ENCODE data around the gene CAMSAP2. TPM values are rescaled to one million over a fixed set of nuclear protein-coding genes. Genes with fewer than 3 reads are reported as not detected.

CAMSAP2 gene
- total and polyA plus RNA-seq, 9 donors: 14.5 to 44.5 (median 33.6) TPM

DNA sequence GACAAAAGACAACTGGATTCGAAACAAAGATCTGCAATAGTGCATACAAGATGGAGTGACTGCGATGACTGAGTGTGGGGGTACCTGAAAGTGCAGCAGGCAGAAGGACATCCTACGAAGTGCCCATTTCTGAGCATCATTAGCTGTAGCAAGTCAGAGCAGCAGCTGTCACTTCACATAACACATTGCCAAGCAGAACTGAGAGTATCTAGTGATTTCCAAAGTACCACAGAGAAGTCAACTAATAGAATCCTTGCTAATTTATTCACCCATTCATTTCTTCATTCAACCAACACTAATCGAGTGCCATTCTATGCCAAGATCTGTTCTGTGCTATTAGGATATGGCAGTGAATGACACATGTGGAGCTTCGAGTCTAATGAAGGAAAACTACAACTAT, 31.6 kb upstream of the CAMSAP2 start:
- WGBS, 3 donors: 88 to 98% (median 97%) methylated on average over 5 of the region's 5 CpGs

DNA sequence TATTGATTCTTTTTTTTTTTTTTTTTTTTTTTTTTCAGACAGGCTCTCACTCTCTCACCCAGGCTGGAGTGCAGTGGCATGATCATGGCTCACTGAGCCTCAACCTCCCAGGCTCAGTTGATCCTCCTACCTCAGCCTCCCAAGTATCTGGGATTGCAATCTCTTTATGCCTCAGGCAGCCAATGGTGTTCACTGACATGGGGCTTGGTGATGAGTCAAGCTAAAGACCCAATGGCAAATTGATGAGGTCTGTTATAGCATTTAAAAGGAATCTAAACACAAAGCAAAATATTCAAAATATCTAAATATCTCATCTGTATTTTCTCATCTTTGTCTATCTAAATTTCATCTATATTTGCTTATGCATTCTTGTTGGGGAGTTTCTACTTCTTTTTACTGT, 30.5 kb upstream of the CAMSAP2 start:
- no peaks in the 10 kb centered on the region for H3K27me3 ChIP-seq
- H3K4me3 ChIP-seq: no peak overlapping the region
- intact Hi-C loops (cut with DNase I): no loop called here
- no peaks in the 10 kb centered on the region for H3K4me1 ChIP-seq (ENCODE audit: insufficient read depth)
- no peaks in the 10 kb centered on the region for H3K36me3 ChIP-seq
- H3K9me3 ChIP-seq: no peaks in the 10 kb centered on the region
- H3K27ac ChIP-seq: no peak overlapping the region
- TF ChIP-seq CTCF (IDR thresholded peaks at IDR 0.05) (no peak), POLR2A (IDR thresholded peaks at IDR 0.05) (no peak), EP300 (IDR thresholded peaks at IDR 0.05) (no peak)
- no peak for DNase-seq

More for the DNA sequence above, 31.6 kb upstream of the CAMSAP2 start:
- Histone ChIP-seq H3K9me3 (no peaks in the 10 kb centered on the region), H3K27me3 (no peaks in the 10 kb centered on the region), H3K36me3 (no peaks in the 10 kb centered on the region), H3K27ac (no peak overlapping the region), H3K4me1 (ENCODE audit: insufficient read depth) (no peaks in the 10 kb centered on the region), H3K4me3 (no peak overlapping the region)
- intact Hi-C loops (cut with DNase I): no loop called here
- DNase-seq: no peak
- no peak for TF ChIP-seq POLR2A (IDR thresholded peaks at IDR 0.05)
- no peak for TF ChIP-seq EP300 (IDR thresholded peaks at IDR 0.05)
- TF ChIP-seq CTCF (IDR thresholded peaks at IDR 0.05): no peak

DNA sequence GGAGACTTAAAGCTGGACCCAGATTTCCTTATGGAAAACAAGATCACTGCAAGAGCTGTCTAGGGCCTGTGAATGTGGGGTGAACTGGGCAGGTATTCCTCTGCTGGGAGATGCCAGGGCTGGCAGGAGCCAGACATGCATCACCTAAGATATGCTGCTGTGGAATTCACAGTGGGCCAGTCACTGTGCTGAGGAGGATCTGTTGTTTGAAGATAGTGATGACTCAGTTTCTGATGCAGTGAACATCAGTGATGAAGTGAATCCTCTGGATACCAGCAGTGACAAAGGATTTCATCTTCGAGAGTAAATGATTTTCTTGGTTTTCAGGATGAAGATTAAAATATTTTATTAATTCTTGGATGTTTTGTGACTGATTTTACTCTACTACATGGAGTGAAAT, 29.9 kb upstream of the CAMSAP2 start:
- Histone ChIP-seq H3K9me3 (no peaks in the 10 kb centered on the region), H3K27me3 (no peaks in the 10 kb centered on the region), H3K4me3 (no peak overlapping the region), H3K27ac (no peak overlapping the region), H3K36me3 (no peaks in the 10 kb centered on the region), H3K4me1 (ENCODE audit: insufficient read depth) (no peaks in the 10 kb centered on the region)
- 81 to 86% (median 83%) methylated on average over 1 of the region's 1 CpG for WGBS, 3 donors
- intact Hi-C loops (cut with DNase I): no loop called here
- TF ChIP-seq CTCF (IDR thresholded peaks at IDR 0.05): no peak
- TF ChIP-seq EP300 (IDR thresholded peaks at IDR 0.05): no peak
- no peak for TF ChIP-seq POLR2A (IDR thresholded peaks at IDR 0.05)
- DNase-seq: no peak

DNA sequence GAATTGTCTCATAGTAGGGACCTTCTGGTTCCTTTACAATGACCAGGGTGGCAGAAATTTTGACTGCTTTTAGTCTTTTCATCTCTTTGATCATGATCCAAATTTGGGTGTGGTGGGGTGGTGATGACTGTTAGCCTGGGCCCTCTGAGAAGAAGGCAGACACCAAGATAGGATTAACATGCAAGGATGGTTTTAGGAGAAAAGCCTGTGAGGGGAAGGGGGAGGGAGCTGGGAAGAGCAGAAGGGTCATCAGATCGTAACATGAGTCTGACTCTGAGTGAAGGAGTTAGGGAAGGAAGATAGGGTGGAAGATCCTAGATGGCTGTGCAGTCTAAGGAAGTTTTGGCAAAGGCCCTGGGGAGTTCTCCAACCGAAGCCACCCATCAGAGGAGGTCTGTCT, 28.5 kb upstream of the CAMSAP2 start:
- no peak overlapping the region for H3K27ac ChIP-seq
- H3K27me3 ChIP-seq: no peaks in the 10 kb centered on the region
- H3K9me3 ChIP-seq: no peaks in the 10 kb centered on the region
- H3K4me3 ChIP-seq: no peak overlapping the region
- H3K36me3 ChIP-seq: no peaks in the 10 kb centered on the region
- 86 to 90% (median 88%) methylated on average over 2 of the region's 2 CpGs for WGBS, 3 donors
- DNase-seq: no peak
- intact Hi-C loops (cut with DNase I): no loop called here
- no peak for TF ChIP-seq POLR2A (IDR thresholded peaks at IDR 0.05)
- no peak for TF ChIP-seq EP300 (IDR thresholded peaks at IDR 0.05)
- TF ChIP-seq CTCF (IDR thresholded peaks at IDR 0.05): no peak
- no peaks in the 10 kb centered on the region for H3K4me1 ChIP-seq (ENCODE audit: insufficient read depth)
